ENCODE data around the gene CD320. TPM values are rescaled to one million over a fixed set of nuclear protein-coding genes. Genes with fewer than 3 reads are reported as not detected.

Gene CD320
- total and polyA plus RNA-seq, 4 donors, result 19.1 to 55.6 (median 46.2) TPM

GRCh38 chr19:8335343-8336071 lies 27.3 kb upstream of the CD320 start:
- Histone ChIP-seq H3K9ac (ENCODE audit: insufficient read depth in 1 of 2, low read length in 2 of 2) (no peak overlapping the region), H3K4me3 (peak overlapping the region; percentile 13), H3K27ac (ENCODE audit: low read depth in 1 of 2, low read length in 1 of 2) (peak overlapping the region in 1 of 2 donors; percentile 60), H3K27me3 (ENCODE audit: control insufficient read depth in 3 of 3, insufficient read depth in 3 of 3, low read length in 2 of 3) (peaks cover 0 to 47% (median 36%) of the 10 kb centered on the region in 3 donors), H3K9me3 (ENCODE audit: control insufficient read depth in 4 of 4, insufficient read depth in 3 of 4, low read length in 3 of 4) (no peaks in the 10 kb centered on the region), H3K4me1 (ENCODE audit: control insufficient read depth in 5 of 5, insufficient read depth in 5 of 5, low read length in 5 of 5) (peaks cover 0 to 12% (median 4%) of the 10 kb centered on the region in 5 donors), H3K36me3 (ENCODE audit: control insufficient read depth in 4 of 4, insufficient read depth in 4 of 4, low read length in 4 of 4) (peaks cover 0 to 18% (median 0%) of the 10 kb centered on the region in 4 donors)
- TF ChIP-seq CTCF (IDR thresholded peaks at IDR 0.05; ENCODE audit: control extremely low read depth, extremely low read depth), result no peak
- ATAC-seq (ENCODE audit: insufficient read depth, low FRiP score), result peak; percentile 4
- WGBS, 2 donors, result 7 to 30% methylated on average over 55 to 79 of the region's 79 CpGs
- DNase-seq, result no peak

GRCh38 chr19:8334458-8335342 lies 26.5 kb upstream of the CD320 start:
- H3K4me1 ChIP-seq (ENCODE audit: control insufficient read depth in 5 of 5, insufficient read depth in 5 of 5, low read length in 5 of 5), result peaks cover 0 to 10% (median 4%) of the 10 kb centered on the region in 5 donors
- TF ChIP-seq CTCF (IDR thresholded peaks at IDR 0.05; ENCODE audit: control extremely low read depth, extremely low read depth), result no peak
- WGBS, 2 donors, result 27 to 34% methylated on average over 89 to 117 of the region's 117 CpGs
- ATAC-seq (ENCODE audit: insufficient read depth, low FRiP score) (peak; percentile 74), DNase-seq (peak; percentile 74 to 91 (median 80))
- H3K9ac ChIP-seq (ENCODE audit: insufficient read depth in 1 of 2, low read length in 2 of 2), result no peak overlapping the region
- no peak overlapping the region for H3K4me3 ChIP-seq
- no peaks in the 10 kb centered on the region for H3K9me3 ChIP-seq (ENCODE audit: control insufficient read depth in 4 of 4, insufficient read depth in 3 of 4, low read length in 3 of 4)
- H3K27me3 ChIP-seq (ENCODE audit: control insufficient read depth in 3 of 3, insufficient read depth in 3 of 3, low read length in 2 of 3), result peaks cover 0 to 45% (median 36%) of the 10 kb centered on the region in 3 donors
- H3K27ac ChIP-seq (ENCODE audit: low read depth in 1 of 2, low read length in 1 of 2), result peak overlapping the region in 1 of 2 donors; percentile 44
- peaks cover 0 to 23% (median 0%) of the 10 kb centered on the region in 4 donors for H3K36me3 ChIP-seq (ENCODE audit: control insufficient read depth in 4 of 4, insufficient read depth in 4 of 4, low read length in 4 of 4)

GRCh38 chr19:8333767-8334457 lies 25.8 kb upstream of the CD320 start:
- Histone ChIP-seq H3K36me3 (ENCODE audit: control insufficient read depth in 4 of 4, insufficient read depth in 4 of 4, low read length in 4 of 4) (peaks cover 0 to 23% (median 0%) of the 10 kb centered on the region in 4 donors), H3K4me1 (ENCODE audit: control insufficient read depth in 5 of 5, insufficient read depth in 5 of 5, low read length in 5 of 5) (peaks cover 0 to 10% (median 1%) of the 10 kb centered on the region in 5 donors), H3K27ac (ENCODE audit: low read depth in 1 of 2, low read length in 1 of 2) (no peak overlapping the region), H3K9ac (ENCODE audit: insufficient read depth in 1 of 2, low read length in 2 of 2) (no peak overlapping the region), H3K27me3 (ENCODE audit: control insufficient read depth in 3 of 3, insufficient read depth in 3 of 3, low read length in 2 of 3) (peaks cover 0 to 45% (median 33%) of the 10 kb centered on the region in 3 donors), H3K4me3 (no peak overlapping the region), H3K9me3 (ENCODE audit: control insufficient read depth in 4 of 4, insufficient read depth in 3 of 4, low read length in 3 of 4) (no peaks in the 10 kb centered on the region)
- ATAC-seq (ENCODE audit: insufficient read depth, low FRiP score) (no peak), DNase-seq (no peak)
- 44 to 45% methylated on average over 45 to 48 of the region's 48 CpGs for WGBS, 2 donors
- no peak for TF ChIP-seq CTCF (IDR thresholded peaks at IDR 0.05; ENCODE audit: control extremely low read depth, extremely low read depth)
